ENCODE data around the gene OSCP1. TPM values are rescaled to one million over a fixed set of nuclear protein-coding genes. Genes with fewer than 3 reads are reported as not detected.

The OSCP1 gene
- total RNA-seq, 1 donor from 2014 or later, result 6.3 TPM

GRCh38 chr1:36440044-36440443, 10.2 kb downstream of the OSCP1 start:
- Mint-ChIP-seq H3K4me1 (ENCODE audit: low read depth, unreplicated experiment) (peaks cover 12% of the 10 kb centered on the region), H3K36me3 (ENCODE audit: unreplicated experiment) (no peaks in the 10 kb centered on the region), H3K4me3 (ENCODE audit: unreplicated experiment) (no peak overlapping the region), H3K27ac (ENCODE audit: unreplicated experiment) (peak overlapping the region; percentile 19), H3K9me3 (ENCODE audit: unreplicated experiment) (peaks cover 1% of the 10 kb centered on the region), H3K27me3 (ENCODE audit: unreplicated experiment) (no peaks in the 10 kb centered on the region)
- TF ChIP-seq, protein P1, sequence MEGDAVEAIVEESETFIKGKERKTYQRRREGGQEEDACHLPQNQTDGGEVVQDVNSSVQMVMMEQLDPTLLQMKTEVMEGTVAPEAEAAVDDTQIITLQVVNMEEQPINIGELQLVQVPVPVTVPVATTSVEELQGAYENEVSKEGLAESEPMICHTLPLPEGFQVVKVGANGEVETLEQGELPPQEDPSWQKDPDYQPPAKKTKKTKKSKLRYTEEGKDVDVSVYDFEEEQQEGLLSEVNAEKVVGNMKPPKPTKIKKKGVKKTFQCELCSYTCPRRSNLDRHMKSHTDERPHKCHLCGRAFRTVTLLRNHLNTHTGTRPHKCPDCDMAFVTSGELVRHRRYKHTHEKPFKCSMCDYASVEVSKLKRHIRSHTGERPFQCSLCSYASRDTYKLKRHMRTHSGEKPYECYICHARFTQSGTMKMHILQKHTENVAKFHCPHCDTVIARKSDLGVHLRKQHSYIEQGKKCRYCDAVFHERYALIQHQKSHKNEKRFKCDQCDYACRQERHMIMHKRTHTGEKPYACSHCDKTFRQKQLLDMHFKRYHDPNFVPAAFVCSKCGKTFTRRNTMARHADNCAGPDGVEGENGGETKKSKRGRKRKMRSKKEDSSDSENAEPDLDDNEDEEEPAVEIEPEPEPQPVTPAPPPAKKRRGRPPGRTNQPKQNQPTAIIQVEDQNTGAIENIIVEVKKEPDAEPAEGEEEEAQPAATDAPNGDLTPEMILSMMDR (IDR thresholded peaks at IDR 0.05; ENCODE audit: partially characterized antibody, unreplicated experiment), result no peak
- DNase-seq, result no peak

- H3K4me1 Mint-ChIP-seq (ENCODE audit: low read depth, unreplicated experiment), result peaks cover 12% of the 10 kb centered on the region
- peaks cover 1% of the 10 kb centered on the region for H3K9me3 Mint-ChIP-seq (ENCODE audit: unreplicated experiment)
- no peak overlapping the region for H3K4me3 Mint-ChIP-seq (ENCODE audit: unreplicated experiment)
- no peak for DNase-seq
- no peaks in the 10 kb centered on the region for H3K27me3 Mint-ChIP-seq (ENCODE audit: unreplicated experiment)
- H3K36me3 Mint-ChIP-seq (ENCODE audit: unreplicated experiment), result no peaks in the 10 kb centered on the region
- TF ChIP-seq, protein P1 (IDR thresholded peaks at IDR 0.05; ENCODE audit: partially characterized antibody, unreplicated experiment), result no peak
- H3K27ac Mint-ChIP-seq (ENCODE audit: unreplicated experiment), result no peak overlapping the region
These were observed 11.5 kb downstream of the OSCP1 start for GRCh38 chr1:36438715-36439114.

DNA sequence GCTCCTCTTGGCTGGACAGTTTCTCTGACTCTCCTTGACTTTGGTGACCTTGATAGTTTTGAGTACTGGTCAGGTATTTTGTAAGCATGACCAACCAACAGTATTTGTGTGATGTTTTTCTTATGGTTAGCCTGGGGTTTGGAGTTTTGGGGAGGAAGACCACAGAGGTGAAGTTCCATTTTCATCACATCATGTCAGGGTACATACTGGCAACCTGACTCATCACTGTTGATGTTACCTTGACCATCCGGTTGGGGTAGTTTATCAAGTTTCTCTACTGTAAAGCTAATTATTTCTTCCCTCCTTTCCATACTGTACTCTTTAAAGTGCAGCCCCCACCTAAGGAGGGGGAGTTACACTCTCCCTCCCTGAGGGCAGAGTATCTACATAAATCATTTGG, 13.4 kb downstream of the OSCP1 start:
- Mint-ChIP-seq H3K36me3 (ENCODE audit: unreplicated experiment) (no peaks in the 10 kb centered on the region), H3K4me3 (ENCODE audit: unreplicated experiment) (no peak overlapping the region), H3K27ac (ENCODE audit: unreplicated experiment) (no peak overlapping the region), H3K27me3 (ENCODE audit: unreplicated experiment) (no peaks in the 10 kb centered on the region), H3K9me3 (ENCODE audit: unreplicated experiment) (peaks cover 1% of the 10 kb centered on the region), H3K4me1 (ENCODE audit: low read depth, unreplicated experiment) (peaks cover 12% of the 10 kb centered on the region)
- no peak for DNase-seq
- TF ChIP-seq, protein P1 (IDR thresholded peaks at IDR 0.05; ENCODE audit: partially characterized antibody, unreplicated experiment), result no peak

GRCh38 chr1:36433102-36433501, 17.1 kb downstream of the OSCP1 start:
- H3K36me3 Mint-ChIP-seq (ENCODE audit: unreplicated experiment), result peaks cover 10% of the 10 kb centered on the region
- no peak overlapping the region for H3K4me3 Mint-ChIP-seq (ENCODE audit: unreplicated experiment)
- no peak overlapping the region for H3K27ac Mint-ChIP-seq (ENCODE audit: unreplicated experiment)
- TF ChIP-seq, protein P1 (IDR thresholded peaks at IDR 0.05; ENCODE audit: partially characterized antibody, unreplicated experiment), result no peak
- peaks cover 2% of the 10 kb centered on the region for H3K27me3 Mint-ChIP-seq (ENCODE audit: unreplicated experiment)
- H3K4me1 Mint-ChIP-seq (ENCODE audit: low read depth, unreplicated experiment), result no peaks in the 10 kb centered on the region
- H3K9me3 Mint-ChIP-seq (ENCODE audit: unreplicated experiment), result no peaks in the 10 kb centered on the region
- DNase-seq, result no peak

DNA sequence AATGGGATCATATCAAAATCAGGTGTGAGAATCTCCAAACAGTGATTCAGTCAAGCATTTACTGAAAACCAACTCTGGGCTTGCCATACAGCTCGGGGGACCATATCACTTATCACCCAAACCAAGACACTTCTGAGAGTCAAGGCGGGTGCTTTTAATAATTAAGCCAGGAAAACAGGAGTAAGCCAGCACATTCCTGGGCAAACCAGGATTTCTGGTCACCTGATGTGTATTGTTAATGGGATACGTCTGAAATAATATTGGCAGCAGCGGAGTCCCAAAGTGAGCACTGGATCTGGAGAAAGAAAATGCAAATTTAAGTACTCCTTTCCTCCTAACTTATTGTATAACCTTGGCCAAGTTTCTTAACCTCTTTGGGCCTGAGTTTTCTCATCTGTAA, 17.6 kb downstream of the OSCP1 start:
- Mint-ChIP-seq H3K36me3 (ENCODE audit: unreplicated experiment) (peaks cover 10% of the 10 kb centered on the region), H3K4me1 (ENCODE audit: low read depth, unreplicated experiment) (no peaks in the 10 kb centered on the region), H3K9me3 (ENCODE audit: unreplicated experiment) (no peaks in the 10 kb centered on the region), H3K27me3 (ENCODE audit: unreplicated experiment) (peaks cover 2% of the 10 kb centered on the region), H3K27ac (ENCODE audit: unreplicated experiment) (no peak overlapping the region), H3K4me3 (ENCODE audit: unreplicated experiment) (no peak overlapping the region)
- no peak for DNase-seq
- TF ChIP-seq, protein P1 (IDR thresholded peaks at IDR 0.05; ENCODE audit: partially characterized antibody, unreplicated experiment), result no peak
